ENCODE measurements around the gene PCDHGA10.
A peak's percentile ranks its signal among the peaks of the same experiment; 100 is the strongest.

GRCh38 chr5:141369994-141370848 lies 42.6 kb upstream of the PCDHGA10 start, which contains the start of gene PCDHGB3:
- TF ChIP-seq, protein P1, sequence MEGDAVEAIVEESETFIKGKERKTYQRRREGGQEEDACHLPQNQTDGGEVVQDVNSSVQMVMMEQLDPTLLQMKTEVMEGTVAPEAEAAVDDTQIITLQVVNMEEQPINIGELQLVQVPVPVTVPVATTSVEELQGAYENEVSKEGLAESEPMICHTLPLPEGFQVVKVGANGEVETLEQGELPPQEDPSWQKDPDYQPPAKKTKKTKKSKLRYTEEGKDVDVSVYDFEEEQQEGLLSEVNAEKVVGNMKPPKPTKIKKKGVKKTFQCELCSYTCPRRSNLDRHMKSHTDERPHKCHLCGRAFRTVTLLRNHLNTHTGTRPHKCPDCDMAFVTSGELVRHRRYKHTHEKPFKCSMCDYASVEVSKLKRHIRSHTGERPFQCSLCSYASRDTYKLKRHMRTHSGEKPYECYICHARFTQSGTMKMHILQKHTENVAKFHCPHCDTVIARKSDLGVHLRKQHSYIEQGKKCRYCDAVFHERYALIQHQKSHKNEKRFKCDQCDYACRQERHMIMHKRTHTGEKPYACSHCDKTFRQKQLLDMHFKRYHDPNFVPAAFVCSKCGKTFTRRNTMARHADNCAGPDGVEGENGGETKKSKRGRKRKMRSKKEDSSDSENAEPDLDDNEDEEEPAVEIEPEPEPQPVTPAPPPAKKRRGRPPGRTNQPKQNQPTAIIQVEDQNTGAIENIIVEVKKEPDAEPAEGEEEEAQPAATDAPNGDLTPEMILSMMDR (IDR thresholded peaks at IDR 0.05; ENCODE audit: low read depth, low read length), result peak; percentile 52
- no peak for TF ChIP-seq EZH2phosphoT487 (IDR thresholded peaks at IDR 0.05; ENCODE audit: low read depth)
